ENCODE measurements around the gene C22orf23. TPM values are rescaled to one million over a fixed set of nuclear protein-coding genes. Genes with fewer than 3 reads are reported as not detected.

The C22orf23 gene
- polyA plus RNA-seq, 1 donor: 11.1 TPM

DNA sequence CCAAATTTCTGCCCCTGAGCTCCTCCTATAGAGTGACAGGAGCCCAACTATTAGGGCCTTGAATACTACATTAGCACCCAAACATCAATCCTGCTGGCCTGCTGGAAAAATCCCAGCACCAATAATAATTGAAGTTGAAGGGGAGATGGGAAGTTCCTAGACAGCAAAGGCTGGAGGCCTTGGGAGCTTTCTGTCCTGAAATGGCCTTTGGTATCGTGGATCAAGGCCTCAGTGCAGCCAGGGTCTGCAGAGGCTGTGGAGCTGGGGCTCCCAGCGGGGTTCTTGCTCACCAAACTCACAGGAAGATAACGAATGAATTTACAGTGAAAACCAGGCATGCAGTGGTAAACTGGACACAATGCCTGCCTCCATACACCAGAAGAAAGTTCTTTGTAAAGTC, 56.5 kb downstream of the C22orf23 start:
- DNase-seq: no peak

DNA sequence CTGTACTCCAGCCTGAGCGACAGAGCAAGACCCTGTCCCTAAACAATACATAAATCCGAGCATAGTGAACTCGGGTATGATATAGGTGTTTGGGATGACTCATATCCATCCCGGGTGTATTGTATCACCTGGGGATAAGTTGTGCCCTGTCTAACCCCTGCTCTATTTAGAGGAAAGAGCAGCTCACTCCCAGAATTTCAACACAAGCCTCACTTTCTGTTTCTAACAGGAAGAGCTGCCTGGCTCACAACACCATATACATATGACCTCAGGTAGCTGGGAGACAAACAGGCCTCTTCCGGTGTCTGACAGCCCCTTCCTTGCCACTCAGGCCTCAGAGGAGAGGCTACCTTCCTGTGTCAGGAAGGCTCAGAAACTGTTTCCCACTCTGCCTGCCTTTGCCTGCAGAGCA, 57.2 kb downstream of the C22orf23 start:
- DNase-seq: no peak

DNA sequence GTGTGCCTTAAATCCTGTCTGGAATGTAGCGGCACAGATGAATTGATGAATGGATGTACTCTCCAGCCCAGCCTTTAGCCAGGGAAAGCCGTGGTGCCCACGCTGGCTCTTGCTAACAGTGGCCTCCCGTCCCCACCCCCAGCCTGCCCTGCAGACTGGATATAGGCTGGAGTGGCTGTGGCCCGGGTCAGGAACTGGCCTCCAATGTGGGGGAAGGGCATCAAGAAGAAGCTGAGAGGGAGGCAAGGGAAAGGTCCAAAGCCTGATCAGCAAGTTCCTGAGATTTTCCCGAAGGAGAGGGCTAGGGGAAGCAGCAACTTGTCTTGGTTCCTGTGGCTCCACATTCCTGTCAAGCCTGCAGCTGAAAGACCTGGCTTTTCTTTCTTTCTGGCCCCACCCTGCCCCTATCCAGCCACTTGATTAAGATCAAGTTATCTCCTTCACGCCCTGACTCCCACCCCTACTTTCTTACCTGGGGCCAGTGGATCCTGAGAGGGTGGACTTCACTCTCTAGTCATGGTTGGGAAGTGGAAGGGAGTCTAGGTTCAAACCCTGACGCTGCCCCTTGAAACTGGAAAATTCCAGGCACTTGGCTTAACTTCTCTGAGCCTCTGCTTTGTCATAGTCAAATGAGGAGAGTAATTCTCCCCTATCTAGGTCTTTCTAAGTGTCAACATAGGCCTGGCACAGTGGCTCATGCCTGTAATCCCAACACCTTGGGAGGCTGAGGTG, 58.3 kb downstream of the C22orf23 start:
- no peak for DNase-seq

- DNase-seq: no peak
These were observed 59.8 kb downstream of the C22orf23 start for GRCh38 chr22:37893583-37893983.

Other genes starting within 250 kb of the C22orf23 start
- 5.6 TPM for gene GCAT, start 145.7 kb downstream of the C22orf23 start, polyA plus RNA-seq (ENCODE audit: insufficient read length)
- gene GALR3, start 130.2 kb downstream of the C22orf23 start, polyA plus RNA-seq (ENCODE audit: insufficient read length): not detected
- gene ANKRD54, start 109.3 kb downstream of the C22orf23 start, polyA plus RNA-seq (ENCODE audit: insufficient read length): 10.4 TPM
- gene EIF3L, start 104.2 kb downstream of the C22orf23 start, polyA plus RNA-seq (ENCODE audit: insufficient read length): 1,289 TPM
- 50.2 TPM for gene MICALL1, start 47.3 kb downstream of the C22orf23 start, polyA plus RNA-seq (ENCODE audit: insufficient read length)
- gene POLR2F, start 98 bp upstream of the C22orf23 start, polyA plus RNA-seq (ENCODE audit: insufficient read length): 39.1 TPM
- 4.2 TPM for gene SOX10, start 31.0 kb upstream of the C22orf23 start, polyA plus RNA-seq (ENCODE audit: insufficient read length)
- gene PICK1, start 103.8 kb upstream of the C22orf23 start, polyA plus RNA-seq (ENCODE audit: insufficient read length): 12.8 TPM
- gene SLC16A8, start 130.6 kb upstream of the C22orf23 start, polyA plus RNA-seq (ENCODE audit: insufficient read length): 3.5 TPM
- gene BAIAP2L2, start 157.1 kb upstream of the C22orf23 start, polyA plus RNA-seq (ENCODE audit: insufficient read length): 1.5 TPM
- gene PLA2G6, start 228.2 kb upstream of the C22orf23 start, polyA plus RNA-seq (ENCODE audit: insufficient read length): 14.4 TPM
- gene MAFF, start 248.4 kb upstream of the C22orf23 start, polyA plus RNA-seq (ENCODE audit: insufficient read length): 3.8 TPM